Testis (tissue), 2 donors: ENCODE results near the gene C2CD4D.

ENCODE experiments used
- POLR2A ChIP-seq: fragments of 450-650 bp; IDR thresholded peaks from one replicate; pipeline ENCODE4 v1.6.1; 2017; ENCODE audit warnings: antibody characterized with exemption, mild to moderate bottlenecking, moderate library complexity
- TF ChIP-seq, protein P1 (sequence below), 3 experiments: fragments of 450-650 bp in 2 of 3; fragments of 200-600 bp in 1 of 3; sonication (generic) in 1 of 3; IDR thresholded peaks; one replicate each; pipeline ENCODE4 v1.5.1; 2016 to 2019; ENCODE audit warnings: antibody characterized with exemption in 3 of 3, mild to moderate bottlenecking in 2 of 3, moderate library complexity in 1 of 3

DNA sequence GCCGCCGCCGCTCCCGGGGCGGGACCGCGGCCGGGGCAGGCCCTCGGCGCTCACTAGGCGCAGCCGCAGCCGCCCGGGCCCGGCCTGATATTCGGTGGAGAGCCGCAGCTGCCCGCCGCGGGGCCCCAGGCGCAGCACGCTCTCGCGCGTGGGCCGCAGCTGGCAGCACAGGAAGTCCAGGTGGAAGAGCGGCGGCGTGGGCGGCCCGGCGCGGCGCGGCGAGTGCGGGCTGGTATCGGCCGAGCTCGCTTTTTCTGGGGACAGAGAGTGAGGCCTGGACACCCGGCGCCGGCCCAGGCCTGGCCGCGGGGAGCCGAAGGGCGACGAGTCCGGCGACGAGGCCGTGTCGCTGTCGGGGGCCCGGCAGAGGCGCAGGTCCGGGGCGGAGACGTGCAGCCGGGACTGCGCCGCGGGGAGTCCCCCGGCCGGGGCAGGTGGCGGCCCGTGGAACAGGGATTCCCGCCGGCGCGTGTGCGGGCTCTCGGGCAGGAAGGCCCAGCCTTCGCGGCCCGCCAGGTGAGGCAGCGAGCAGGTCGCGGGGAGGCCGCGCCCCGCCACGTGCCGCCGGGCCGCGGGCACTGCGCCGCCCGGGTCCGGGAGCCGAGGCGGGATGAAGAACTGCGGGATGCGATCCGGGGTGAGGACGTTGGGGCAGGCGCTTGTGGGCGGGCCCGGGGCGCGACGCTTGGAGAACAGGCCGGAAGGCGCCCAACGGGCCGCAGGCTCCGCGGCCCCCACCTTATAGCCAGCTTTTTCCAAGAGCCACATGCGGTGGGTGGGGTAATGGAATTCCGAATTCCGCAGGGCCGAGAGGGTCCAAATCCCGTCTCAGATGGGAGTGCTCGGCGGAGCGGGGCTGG, 1.2 kb downstream of the C2CD4D start:
- TF ChIP-seq, protein P1, sequence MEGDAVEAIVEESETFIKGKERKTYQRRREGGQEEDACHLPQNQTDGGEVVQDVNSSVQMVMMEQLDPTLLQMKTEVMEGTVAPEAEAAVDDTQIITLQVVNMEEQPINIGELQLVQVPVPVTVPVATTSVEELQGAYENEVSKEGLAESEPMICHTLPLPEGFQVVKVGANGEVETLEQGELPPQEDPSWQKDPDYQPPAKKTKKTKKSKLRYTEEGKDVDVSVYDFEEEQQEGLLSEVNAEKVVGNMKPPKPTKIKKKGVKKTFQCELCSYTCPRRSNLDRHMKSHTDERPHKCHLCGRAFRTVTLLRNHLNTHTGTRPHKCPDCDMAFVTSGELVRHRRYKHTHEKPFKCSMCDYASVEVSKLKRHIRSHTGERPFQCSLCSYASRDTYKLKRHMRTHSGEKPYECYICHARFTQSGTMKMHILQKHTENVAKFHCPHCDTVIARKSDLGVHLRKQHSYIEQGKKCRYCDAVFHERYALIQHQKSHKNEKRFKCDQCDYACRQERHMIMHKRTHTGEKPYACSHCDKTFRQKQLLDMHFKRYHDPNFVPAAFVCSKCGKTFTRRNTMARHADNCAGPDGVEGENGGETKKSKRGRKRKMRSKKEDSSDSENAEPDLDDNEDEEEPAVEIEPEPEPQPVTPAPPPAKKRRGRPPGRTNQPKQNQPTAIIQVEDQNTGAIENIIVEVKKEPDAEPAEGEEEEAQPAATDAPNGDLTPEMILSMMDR (IDR thresholded peaks at IDR 0.05): peak in 1 of 3 experiments; percentile 7
- TF ChIP-seq POLR2A: no peak
